HepG2 (cell line): Measurements from ENCODE around the gene MAP3K9. TPM values are rescaled to one million over a fixed set of nuclear protein-coding genes. Genes with fewer than 3 reads are reported as not detected.

ENCODE experiments used
- KAT7 ChIP-seq: IDR thresholded peaks from 2 replicates; pipeline ENCODE4 v1.6.1; 2018; ENCODE audit warnings: borderline replicate concordance, missing compliant biosample characterization
- KDM3A ChIP-seq: IDR thresholded peaks from 2 replicates; pipeline ENCODE4 v1.6.1; 2018; ENCODE audit warnings: low read depth, missing compliant biosample characterization
- KDM6A ChIP-seq: IDR thresholded peaks from 2 replicates; pipeline ENCODE4 v1.6.1; 2016; ENCODE audit warnings: low read depth
- LBX2 ChIP-seq: sonication (generic); formaldehyde crosslinking; IDR thresholded peaks from 2 replicates; pipeline ENCODE4 v1.5.0; 2020; ENCODE audit warnings: missing genetic modification reagents, mild to moderate bottlenecking, borderline replicate concordance
- MXD3 ChIP-seq: IDR thresholded peaks from 2 replicates; pipeline ENCODE4 v1.6.1; 2016; ENCODE audit warnings: mild to moderate bottlenecking, missing biosample characterization, missing genetic modification reagents
- MZF1 ChIP-seq: sonication (generic); formaldehyde crosslinking; IDR thresholded peaks from 2 replicates; pipeline ENCODE4 v1.8.1; 2023; ENCODE audit warnings: mild to moderate bottlenecking, missing genetic modification reagents, borderline replicate concordance
- NFYB ChIP-seq: sonication (generic); formaldehyde crosslinking; IDR thresholded peaks from 2 replicates; pipeline ENCODE4 v1.4.0; 2020; ENCODE audit warnings: missing genetic modification reagents
- NRL ChIP-seq: sonication (generic); formaldehyde crosslinking; IDR thresholded peaks from 2 replicates; pipeline ENCODE4 v1.5.0; 2020; ENCODE audit warnings: missing genetic modification reagents, mild to moderate bottlenecking, moderate library complexity, borderline replicate concordance
- PAF1 ChIP-seq: IDR thresholded peaks from 2 replicates; pipeline ENCODE4 v1.6.1; 2016; ENCODE audit warnings: missing genetic modification reagents, missing compliant biosample characterization
- PLRG1 ChIP-seq: fragments of 450-650 bp; conservative IDR thresholded peaks from 2 replicates; pipeline ENCODE4 v1.6.1; 2016
- RARA ChIP-seq: IDR thresholded peaks from 2 replicates; pipeline ENCODE4 v1.6.1; 2016; ENCODE audit warnings: missing genetic modification reagents, missing compliant biosample characterization
- RFXANK ChIP-seq: IDR thresholded peaks from 2 replicates; pipeline ENCODE4 v1.6.1; 2016
- SETDB1 ChIP-seq: sonication (generic); formaldehyde crosslinking; IDR thresholded peaks from 2 replicates; pipeline ENCODE4 v1.5.1; 2020; ENCODE audit warnings: missing genetic modification reagents, mild to moderate bottlenecking, borderline replicate concordance
- ZBTB25 ChIP-seq: IDR thresholded peaks from 2 replicates; pipeline ENCODE4 v1.6.1; 2018; ENCODE audit warnings: missing genetic modification reagents
- ZFP90 ChIP-seq: sonication (generic); formaldehyde crosslinking; IDR thresholded peaks from 2 replicates; pipeline ENCODE4 v1.8.0; 2022; ENCODE audit warnings: missing genetic modification reagents, mild to moderate bottlenecking, inconsistent platforms, borderline replicate concordance
- ZFX ChIP-seq: sonication (generic); formaldehyde crosslinking; IDR thresholded peaks from 2 replicates; pipeline ENCODE4 v1.4.0; 2020; ENCODE audit warnings: mild to moderate bottlenecking, low read depth, missing genetic modification reagents, moderate library complexity
- ZNF232 ChIP-seq: sonication (generic); formaldehyde crosslinking; IDR thresholded peaks from 2 replicates; pipeline ENCODE4 v1.4.0; 2020; ENCODE audit warnings: missing genetic modification reagents, borderline replicate concordance
- ZNF503 ChIP-seq: sonication (generic); formaldehyde crosslinking; IDR thresholded peaks from 2 replicates; pipeline ENCODE4 v1.4.0; 2020; ENCODE audit warnings: missing genetic modification reagents
- ZNF567 ChIP-seq: sonication (generic); formaldehyde crosslinking; IDR thresholded peaks from 2 replicates; pipeline ENCODE4 v1.8.1; 2023; ENCODE audit warnings: mild to moderate bottlenecking, missing genetic modification reagents, borderline replicate concordance
- ZNF577 ChIP-seq: sonication (generic); formaldehyde crosslinking; IDR thresholded peaks from 2 replicates; pipeline ENCODE4 v1.4.0; 2020; ENCODE audit warnings: mild to moderate bottlenecking, low read depth, missing genetic modification reagents, borderline replicate concordance
- ZNF720 ChIP-seq: sonication (generic); formaldehyde crosslinking; IDR thresholded peaks from 2 replicates; pipeline ENCODE4 v1.4.0; 2020; ENCODE audit warnings: missing genetic modification reagents
- ZNF740 ChIP-seq: sonication (generic); formaldehyde crosslinking; IDR thresholded peaks from 2 replicates; pipeline ENCODE4 v1.4.0; 2020; ENCODE audit warnings: missing genetic modification reagents
- ZUFSP ChIP-seq: sonication (generic); formaldehyde crosslinking; IDR thresholded peaks from 2 replicates; pipeline ENCODE4 v1.9.0; 2021; ENCODE audit warnings: missing genetic modification reagents, mild to moderate bottlenecking, borderline replicate concordance
- polyA plus RNA-seq, 8 experiments: library from polyadenylated mRNA; depleted of rRNA in 3 of 8; stranded (reverse) in 7 of 8; unstranded in 1 of 8; fragments of >200 nt; fragmentation: Illumina TruSeq in 4 of 8; extraction: Trizol in 4 of 8; gene quantifications; 2 replicates each; pipeline versions ENCODE4 v1.2.1 to v1.2.3, GENCODE V29; 2011 to 2016; ENCODE audit warnings: low read depth in 4 of 8, missing spikeins in 1 of 8, mixed read lengths in 1 of 8; ENCODE audit not compliant: insufficient read depth in 1 of 8
- total RNA-seq, 5 experiments: library from RNA; depleted of rRNA; stranded (reverse); fragments of >200 nt; fragmentation: Illumina TruSeq; extraction: Trizol; gene quantifications; 2 replicates each; pipeline ENCODE4 v1.2.3, GENCODE V29; 2016; ENCODE audit warnings: low read depth in 1 of 5
- TF ChIP-seq, protein P1 (sequence below): sonication (generic); formaldehyde crosslinking; IDR thresholded peaks from 2 replicates; pipeline ENCODE4 v1.5.0; 2020; ENCODE audit warnings: missing genetic modification reagents

Gene MAP3K9
- total and polyA plus RNA-seq, 2 of the 13 experiments (the other 11 are each of a cell fraction or from before 2014, with no cell fraction given): 4.3 to 4.5 TPM

DNA sequence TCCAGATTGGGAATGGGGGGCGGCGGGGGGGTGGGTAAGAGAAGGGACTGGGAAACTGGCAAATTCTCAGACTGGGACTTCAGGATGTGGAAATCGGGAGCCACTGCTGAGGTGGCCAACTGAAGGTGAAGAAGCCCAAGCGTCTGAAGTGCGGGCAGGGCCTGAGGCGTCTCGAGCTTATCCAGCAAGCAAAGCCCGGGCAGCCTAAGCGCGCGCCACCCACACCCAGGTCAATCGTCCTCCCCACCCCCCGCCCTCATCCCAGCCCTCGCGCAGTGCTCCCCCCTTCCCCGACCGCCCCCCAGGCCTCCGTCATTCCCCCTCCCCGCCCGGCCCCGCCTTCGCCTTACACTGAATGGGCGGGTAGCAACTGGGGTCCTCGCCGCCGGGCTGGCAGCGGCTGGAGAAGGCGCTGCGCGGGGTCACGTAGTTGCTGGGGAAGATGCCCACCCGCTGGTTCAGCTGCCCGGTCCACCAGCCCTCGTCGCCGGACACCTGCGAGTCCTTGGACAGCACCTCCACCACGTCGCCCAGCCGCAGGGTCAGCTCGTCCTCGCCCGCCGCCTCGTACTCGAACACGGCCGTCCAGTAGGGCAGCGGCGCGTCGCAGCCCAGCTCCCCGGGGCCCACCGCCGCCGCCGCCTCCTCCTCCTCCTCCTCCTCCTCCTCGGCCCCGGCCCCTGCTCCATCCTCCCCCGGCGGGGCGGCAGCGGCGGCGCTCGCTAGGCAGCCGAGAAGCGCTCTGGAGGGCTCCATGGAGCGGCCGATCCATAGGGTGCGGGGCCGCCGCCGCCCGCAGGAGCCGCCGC lies 693 bp downstream of the MAP3K9 start (continued):
- TF ChIP-seq ZBTB25 (CRISPR knock-in tag) (no peak), NFYB (CRISPR knock-in tag) (no peak), ZNF503 (CRISPR knock-in tag) (no peak), ZNF577 (CRISPR knock-in tag) (no peak), PLRG1 (no peak), ZNF740 (CRISPR knock-in tag) (0 out of 2 replicates have a peak, but pooled peaks have one; percentile 7), KAT7 (CRISPR knock-in tag) (no peak; the same call in 1 of the 2 replicates), KDM6A (CRISPR knock-in tag) (no peak), MZF1 (CRISPR knock-in tag) (no peak), RFXANK (CRISPR knock-in tag) (no peak), ZNF232 (CRISPR knock-in tag) (0 out of 2 replicates have a peak, but pooled peaks have one; percentile 47), ZUFSP (CRISPR knock-in tag) (no peak), ZNF567 (no peak), ZNF720 (CRISPR knock-in tag) (no peak), ZFP90 (CRISPR knock-in tag) (no peak), ZFX (CRISPR knock-in tag) (peak; percentile 22; the same call in 1 of the 2 replicates), NRL (CRISPR knock-in tag) (peak; percentile 42; the same call in 1 of the 2 replicates), MXD3 (peak; percentile 25; the same call in 1 of the 2 replicates), RARA (CRISPR knock-in tag) (no peak), LBX2 (CRISPR knock-in tag) (no peak), PAF1 (CRISPR knock-in tag) (no peak), SETDB1 (CRISPR knock-in tag) (no peak), KDM3A (CRISPR knock-in tag) (no peak)
- TF ChIP-seq, protein P1, sequence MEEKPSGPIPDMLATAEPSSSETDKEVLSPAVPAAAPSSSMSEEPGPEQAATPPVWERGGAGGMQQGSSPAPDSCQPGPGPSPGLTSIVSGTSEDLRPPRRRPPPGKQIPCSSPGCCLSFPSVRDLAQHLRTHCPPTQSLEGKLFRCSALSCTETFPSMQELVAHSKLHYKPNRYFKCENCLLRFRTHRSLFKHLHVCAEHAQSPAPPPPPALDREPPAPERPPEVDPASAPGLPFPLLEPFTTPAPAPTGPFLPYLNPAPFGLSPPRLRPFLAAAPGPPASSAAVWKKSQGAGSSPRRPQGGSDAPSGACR (CRISPR knock-in tag): 0 out of 2 replicates have a peak, but pooled peaks have one; percentile 49
